Measurements from ENCODE around the gene INSRR. TPM values are rescaled to one million over a fixed set of nuclear protein-coding genes. Genes with fewer than 3 reads are reported as not detected.

The INSRR gene
- total and polyA plus RNA-seq, 9 of the 15 experiments (the other 6 are each of a cell fraction or from before 2014, with no cell fraction given): 0.03 to 0.18 (median 0.06) TPM; not detected in 3

GRCh38 chr1:156848461-156849150 is 10.3 kb downstream of the INSRR start (continued):
- TF ChIP-seq USF2 (CRISPR knock-in tag; IDR thresholded peaks at IDR 0.05) (no peak), MTA2 (IDR thresholded peaks at IDR 0.05; ENCODE audit: low read depth) (no peak), SP1 (CRISPR knock-in tag; IDR thresholded peaks at IDR 0.05) (no peak), PRDM10 (IDR thresholded peaks at IDR 0.05; ENCODE audit: partially characterized antibody) (peak; percentile 87), IRF1 (CRISPR knock-in tag; IDR thresholded peaks at IDR 0.05; ENCODE audit: borderline replicate concordance) (no peak), GABPB2 (CRISPR knock-in tag; conservative IDR thresholded peaks at IDR 0.05) (no peak), HNRNPLL (IDR thresholded peaks at IDR 0.05; ENCODE audit: low read depth, low read length, poor library complexity, severe bottlenecking) (peak; percentile 95), CREB1 (IDR thresholded peaks at IDR 0.05) (no peak), CREB1 (CRISPR knock-in tag; IDR thresholded peaks at IDR 0.05) (0 out of 2 replicates have a peak, but pooled peaks have one; percentile 33), ILK (tag; IDR thresholded peaks at IDR 0.05; ENCODE audit: borderline replicate concordance, low read depth) (no peak), SAP30 (IDR thresholded peaks at IDR 0.05; ENCODE audit: borderline replicate concordance, insufficient read depth, low read depth, low read length, poor library complexity, severe bottlenecking) (no peak), EGR1 (conservative IDR thresholded peaks at IDR 0.05) (peak; percentile 72), ZNF436 (CRISPR knock-in tag; IDR thresholded peaks at IDR 0.05) (no peak)
- TF ChIP-seq, protein P1, sequence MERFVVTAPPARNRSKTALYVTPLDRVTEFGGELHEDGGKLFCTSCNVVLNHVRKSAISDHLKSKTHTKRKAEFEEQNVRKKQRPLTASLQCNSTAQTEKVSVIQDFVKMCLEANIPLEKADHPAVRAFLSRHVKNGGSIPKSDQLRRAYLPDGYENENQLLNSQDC (CRISPR knock-in tag; IDR thresholded peaks at IDR 0.05): no peak

Data from K562 (cell line).